ENCODE measurements around the gene LHX3.

The LHX3 gene

DNA sequence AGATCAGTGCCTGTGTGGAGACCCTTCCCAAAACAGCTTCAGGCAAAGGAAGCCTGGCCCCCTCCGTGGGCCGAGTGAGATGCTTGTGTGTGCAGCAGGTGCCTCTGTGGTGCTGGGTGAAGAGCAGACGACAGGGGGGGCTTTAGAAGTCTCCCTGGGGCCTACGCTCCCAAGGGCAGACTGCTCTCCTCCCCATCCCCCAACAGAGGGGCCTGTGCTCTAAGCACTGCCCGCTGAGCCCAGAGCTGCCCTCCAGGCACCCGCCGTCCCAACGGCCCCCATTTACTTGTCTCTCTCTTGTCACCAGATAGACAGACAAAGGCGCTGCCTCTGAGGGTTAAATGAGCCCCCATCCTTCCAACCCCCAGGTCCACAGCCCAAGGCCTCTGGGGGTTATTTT is 2.7 kb upstream of the LHX3 start:
- DNase-seq (ENCODE audit: low spot score): no peak

DNA sequence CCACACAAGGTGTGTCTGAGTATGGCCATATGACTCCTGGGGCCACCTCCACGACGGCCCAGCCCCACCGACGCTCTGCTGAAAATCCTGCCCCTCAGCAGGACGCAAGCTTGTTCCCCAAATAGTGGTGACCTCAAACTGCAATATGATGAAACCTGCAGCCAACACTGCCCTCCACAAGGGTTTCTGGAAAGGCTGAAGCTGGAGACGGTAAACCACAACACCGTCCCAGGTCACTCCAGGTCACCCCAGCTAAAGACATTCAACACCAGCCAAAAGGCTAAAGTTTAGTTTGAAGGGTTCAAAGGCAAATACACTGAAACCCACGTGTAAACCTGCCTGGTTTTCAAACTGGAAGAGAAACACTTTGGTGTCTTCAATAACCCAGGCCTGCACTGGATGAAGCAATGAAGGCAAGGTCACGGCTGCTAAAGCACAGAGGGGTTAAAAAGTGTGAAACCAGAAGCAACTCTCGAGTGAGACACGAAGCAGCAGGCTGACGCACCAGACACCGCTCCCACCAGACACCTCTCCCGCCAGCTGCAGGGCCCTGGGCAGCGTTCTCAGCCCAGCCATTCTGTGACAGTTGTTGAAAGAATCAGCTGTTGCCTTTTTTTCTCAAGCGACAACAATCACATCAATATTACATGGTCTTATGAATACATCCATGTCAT is 1.8 kb upstream of the LHX3 start:
- DNase-seq (ENCODE audit: low spot score): no peak

GRCh38 chr9:136205707-136205992 is 722 bp upstream of the LHX3 start:
- no peak for DNase-seq (ENCODE audit: low spot score)

- DNase-seq (ENCODE audit: low spot score): no peak
Observed at GRCh38 chr9:136204145-136204805, 653 bp downstream of the LHX3 start.

- DNase-seq (ENCODE audit: low spot score): no peak
Observed at GRCh38 chr9:136203408-136204144, 1.4 kb downstream of the LHX3 start.

GRCh38 chr9:136202454-136203407 is 2.2 kb downstream of the LHX3 start:
- no peak for DNase-seq (ENCODE audit: low spot score)

DNA sequence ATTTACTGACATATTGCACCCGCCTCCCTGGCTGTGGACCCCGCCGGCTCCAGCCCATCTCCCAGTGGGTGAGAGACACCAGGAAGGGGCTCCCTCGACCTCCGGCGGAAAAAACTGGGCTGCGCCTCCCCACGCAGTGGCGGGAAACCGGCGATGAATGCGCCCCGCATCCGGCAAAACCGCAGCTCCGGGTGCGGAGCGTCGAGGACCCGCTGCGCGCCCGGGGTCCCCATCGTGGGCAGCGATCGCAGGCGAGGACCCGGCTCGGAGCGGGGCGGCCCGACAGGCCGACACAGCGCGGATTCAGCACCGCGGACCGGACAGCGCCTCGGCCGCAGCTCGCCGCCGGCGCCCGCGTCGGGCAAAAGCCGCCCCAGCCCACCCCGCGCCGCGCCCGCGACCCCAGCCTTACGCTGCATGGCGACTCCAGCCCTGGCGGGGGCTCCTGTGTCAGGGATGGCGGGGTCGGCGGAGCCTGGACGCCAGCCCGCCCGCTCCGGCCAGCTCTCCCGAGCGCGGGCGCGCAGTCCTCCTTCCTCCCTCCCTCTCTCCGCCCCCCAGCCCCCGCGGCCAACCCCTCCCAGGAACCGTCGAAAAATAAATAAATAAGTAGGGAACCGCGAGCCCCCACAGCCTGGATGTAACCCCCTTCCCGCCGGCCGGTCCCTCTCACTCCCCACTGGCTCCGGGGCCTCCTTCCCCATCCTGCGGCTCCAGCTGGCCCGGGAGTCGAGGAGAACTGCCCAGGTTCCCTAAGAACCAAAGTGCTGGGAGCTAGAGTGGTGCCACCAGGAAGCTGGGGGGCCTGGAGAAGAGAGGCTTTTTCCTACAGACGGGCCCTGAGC is 3.1 kb downstream of the LHX3 start:
- DNase-seq (ENCODE audit: low spot score): no peak

DNA sequence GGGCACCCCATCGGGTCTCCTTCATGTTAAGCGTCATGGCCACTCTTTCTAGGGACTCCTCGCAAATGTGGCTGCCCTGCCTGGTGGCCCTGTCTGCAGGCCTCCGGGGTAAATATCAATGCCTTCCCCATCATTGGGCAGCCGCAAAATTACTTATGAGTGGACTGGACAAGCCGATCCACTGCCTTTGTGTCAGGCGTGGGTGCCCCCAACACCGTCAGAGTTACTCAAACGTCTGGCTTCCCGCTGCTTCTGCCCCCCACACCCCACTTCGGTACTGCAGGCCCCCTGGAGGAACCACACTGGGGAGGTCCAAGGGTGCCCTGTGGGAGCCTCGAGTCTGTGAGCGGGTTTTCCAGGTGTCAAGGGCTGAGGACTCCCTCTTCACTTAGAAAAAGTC is 3.8 kb downstream of the LHX3 start:
- DNase-seq (ENCODE audit: low spot score): no peak

- DNase-seq (ENCODE audit: low spot score): no peak
Observed at GRCh38 chr9:136200424-136200823, 4.5 kb downstream of the LHX3 start.

GRCh38 chr9:136199391-136200288 is 5.3 kb downstream of the LHX3 start:
- no peak for DNase-seq (ENCODE audit: low spot score)

GRCh38 chr9:136198605-136199083 is 6.3 kb downstream of the LHX3 start:
- DNase-seq (ENCODE audit: low spot score): no peak

- no peak for DNase-seq (ENCODE audit: low spot score)
Observed at GRCh38 chr9:136197930-136198604, 6.9 kb downstream of the LHX3 start.

- DNase-seq (ENCODE audit: low spot score): no peak
Observed at GRCh38 chr9:136197084-136197875, 7.6 kb downstream of the LHX3 start.

- DNase-seq (ENCODE audit: low spot score): no peak
Observed at GRCh38 chr9:136196404-136197083, 8.4 kb downstream of the LHX3 start.

DNA sequence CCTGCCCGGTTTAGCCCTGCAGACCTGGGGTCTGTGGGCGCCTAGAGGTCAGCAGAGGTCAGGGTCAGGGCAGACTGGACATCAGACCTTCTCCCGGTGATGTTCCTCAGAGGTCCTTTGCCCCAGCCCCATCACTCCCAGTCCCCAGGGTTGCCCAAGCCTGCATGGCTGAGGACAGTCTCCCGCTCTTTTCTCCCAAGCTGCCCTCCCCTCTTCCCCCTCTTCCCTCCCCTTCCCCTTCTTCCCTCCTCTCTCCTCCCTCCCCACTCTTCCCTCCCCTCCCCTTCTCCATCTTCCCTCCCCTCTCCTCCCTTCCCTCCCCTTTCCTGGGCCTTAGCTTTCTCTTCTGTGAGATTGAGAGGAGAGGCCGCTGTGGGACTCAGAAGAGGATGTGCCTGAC is 10.4 kb downstream of the LHX3 start:
- DNase-seq (ENCODE audit: low spot score): no peak

GRCh38 chr9:136193891-136194279 is 11.0 kb downstream of the LHX3 start:
- DNase-seq (ENCODE audit: low spot score): no peak

GRCh38 chr9:136193127-136193890 is 11.6 kb downstream of the LHX3 start:
- no peak for DNase-seq (ENCODE audit: low spot score)

Data from activated CD4-positive, alpha-beta T cell treated with anti-CD3 and anti-CD28 coated beads, Interleukin-2, Interleukin-4, amounts not matched to agents 100 ng/mL and 50 ng/mL, durations not matched to agents 16 hours and 8 hours (primary cell).